ENCODE data around the gene TLE5.

The TLE5 gene

DNA sequence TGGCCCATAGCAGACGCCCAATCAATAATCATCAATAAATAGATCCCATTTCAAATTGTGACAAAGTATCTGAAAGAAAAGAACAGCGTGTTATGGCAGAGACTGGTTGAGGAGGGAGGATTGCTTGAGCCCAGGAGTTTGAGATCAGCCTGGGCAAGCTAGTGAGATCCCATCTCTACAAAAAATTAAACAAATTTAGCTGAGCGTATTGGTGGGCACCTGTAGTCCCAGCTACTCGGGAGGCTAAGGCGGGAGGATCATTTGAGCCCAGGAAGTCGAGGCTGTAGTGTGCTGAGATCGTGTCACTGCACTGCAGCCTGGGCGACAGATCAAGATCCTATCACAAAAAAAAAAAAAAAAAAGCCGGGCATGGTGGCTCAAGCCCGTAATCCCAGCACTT, 25.5 kb upstream of the TLE5 start:
- TF ChIP-seq JUND (IDR thresholded peaks at IDR 0.05; ENCODE audit: low read depth), result no peak
- no peak for DNase-seq (ENCODE audit: low read depth in 1 of 2, low spot score in 1 of 2)
- in situ Hi-C loops (cut with HindIII; ENCODE audit: low pct_unique_long_range_greater_than_20kb, low sequenced_read_pairs), result no loop called here

DNA sequence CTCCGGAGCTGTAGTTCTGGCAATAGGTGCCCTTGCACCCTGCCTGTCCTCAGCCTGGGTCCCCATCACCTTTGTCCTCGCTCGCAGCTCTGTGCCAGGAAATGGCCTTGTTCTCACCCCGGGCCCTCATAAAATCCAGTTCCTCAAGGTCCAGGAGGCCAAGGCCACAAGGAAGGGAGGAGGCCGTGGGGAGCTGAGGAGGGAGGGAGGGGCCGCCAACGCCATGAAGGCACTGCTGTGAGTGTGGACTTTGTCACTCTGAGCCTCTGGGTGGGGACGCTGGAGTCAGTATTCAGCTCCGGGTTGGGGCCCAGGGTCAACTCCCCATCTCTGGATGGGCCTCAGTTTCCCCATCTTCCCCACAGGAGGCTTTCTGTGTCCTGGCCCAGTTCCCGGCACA, 22.6 kb upstream of the TLE5 start:
- in situ Hi-C loops (cut with HindIII; ENCODE audit: low pct_unique_long_range_greater_than_20kb, low sequenced_read_pairs), result no loop called here
- no peak for DNase-seq (ENCODE audit: low read depth in 1 of 2, low spot score in 1 of 2)
- TF ChIP-seq JUND (IDR thresholded peaks at IDR 0.05; ENCODE audit: low read depth), result no peak

DNA sequence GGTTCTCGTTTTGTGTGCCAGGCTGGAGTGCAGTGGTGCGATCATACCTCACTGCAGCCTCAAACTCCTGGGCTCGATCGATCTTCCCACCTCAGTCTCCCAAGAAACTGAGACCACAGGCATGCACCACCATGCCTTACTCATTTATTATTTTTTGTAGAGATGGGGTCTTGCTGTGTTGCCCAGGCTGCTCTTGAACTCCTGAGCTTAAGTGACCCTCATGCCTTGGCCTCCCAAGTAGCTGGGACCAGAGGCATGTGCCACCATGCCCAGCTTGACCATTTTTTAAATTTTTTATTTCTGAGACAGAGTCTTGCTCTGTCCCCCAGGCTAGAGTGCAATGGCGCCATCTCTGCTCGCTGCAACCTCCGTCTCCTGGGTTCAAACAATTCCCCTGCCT, 21.7 kb upstream of the TLE5 start:
- no peak for TF ChIP-seq JUND (IDR thresholded peaks at IDR 0.05; ENCODE audit: low read depth)

DNA sequence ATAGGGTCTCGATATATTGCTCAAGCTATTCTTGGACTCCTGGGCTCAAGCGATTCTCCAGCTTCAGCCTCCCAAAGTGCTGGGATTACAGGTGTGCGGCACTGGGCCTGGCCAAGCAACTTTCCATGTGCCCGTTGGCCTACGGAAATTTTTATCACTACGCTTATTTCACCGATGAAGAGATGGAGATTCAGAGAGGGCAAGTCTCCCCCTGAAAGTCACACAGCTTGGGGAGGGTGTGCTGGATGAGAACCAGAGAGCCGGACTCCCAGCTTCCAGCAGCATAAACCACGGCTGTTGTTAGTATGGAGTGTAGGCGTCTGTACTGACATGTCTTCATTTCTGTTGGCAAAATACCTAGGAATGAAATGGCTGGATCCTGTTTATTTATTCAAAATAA, 20.0 kb upstream of the TLE5 start:
- DNase-seq (ENCODE audit: low read depth in 1 of 2, low spot score in 1 of 2), result no peak
- TF ChIP-seq JUND (IDR thresholded peaks at IDR 0.05; ENCODE audit: low read depth), result no peak
- in situ Hi-C loops (cut with HindIII; ENCODE audit: low pct_unique_long_range_greater_than_20kb, low sequenced_read_pairs), result no loop called here

More for the DNA sequence above, 21.7 kb upstream of the TLE5 start:
- in situ Hi-C loops (cut with HindIII; ENCODE audit: low pct_unique_long_range_greater_than_20kb, low sequenced_read_pairs), result no loop called here
- DNase-seq (ENCODE audit: low read depth in 1 of 2, low spot score in 1 of 2), result no peak

DNA sequence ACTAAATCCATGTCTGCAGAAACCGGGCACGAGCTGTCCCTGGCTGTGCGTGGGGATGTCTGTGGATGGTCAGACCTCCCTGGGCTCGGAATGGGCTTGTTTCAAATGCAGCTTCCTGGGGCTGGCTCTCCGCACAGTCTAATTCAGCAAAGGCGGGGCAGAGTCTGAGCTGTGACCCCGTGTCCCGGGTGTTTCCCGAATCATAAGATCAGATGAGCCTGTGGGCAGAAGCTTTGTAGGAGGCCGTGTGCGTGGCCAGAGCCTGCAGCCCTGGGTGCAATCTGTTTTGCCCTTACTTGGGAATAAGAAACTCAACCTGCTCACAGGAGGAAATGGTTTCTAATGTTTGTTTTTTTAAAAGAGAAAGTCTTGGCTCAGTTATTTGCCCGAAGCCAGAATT, 18.0 kb upstream of the TLE5 start:
- TF ChIP-seq JUND (IDR thresholded peaks at IDR 0.05; ENCODE audit: low read depth), result no peak
- DNase-seq (ENCODE audit: low read depth in 1 of 2, low spot score in 1 of 2), result peak in 1 of 2 experiments; percentile 26
- in situ Hi-C loops (cut with HindIII; ENCODE audit: low pct_unique_long_range_greater_than_20kb, low sequenced_read_pairs), result no loop called here

DNA sequence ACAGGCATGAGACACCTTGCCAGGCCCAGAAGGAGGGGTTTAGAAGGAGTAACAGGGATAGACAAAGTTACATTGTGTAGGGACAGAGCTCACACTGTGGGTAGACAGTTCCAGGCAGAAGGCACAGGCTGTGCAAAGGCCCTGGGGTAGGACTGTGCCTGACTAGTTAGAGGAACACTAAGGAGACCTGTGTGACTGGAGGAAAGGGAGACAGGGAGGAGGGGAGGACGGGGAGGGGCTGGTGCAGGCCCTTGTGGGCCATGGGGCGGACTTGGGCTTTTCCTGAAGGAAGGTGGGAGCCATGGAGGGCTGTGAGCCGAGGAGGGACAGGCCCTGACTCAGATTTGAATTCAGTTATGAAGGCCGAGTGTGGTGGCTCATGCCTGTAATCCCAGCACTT, 17.3 kb upstream of the TLE5 start:
- no peak for DNase-seq (ENCODE audit: low read depth in 1 of 2, low spot score in 1 of 2)
- in situ Hi-C loops (cut with HindIII; ENCODE audit: low pct_unique_long_range_greater_than_20kb, low sequenced_read_pairs), result no loop called here
- no peak for TF ChIP-seq JUND (IDR thresholded peaks at IDR 0.05; ENCODE audit: low read depth)

DNA sequence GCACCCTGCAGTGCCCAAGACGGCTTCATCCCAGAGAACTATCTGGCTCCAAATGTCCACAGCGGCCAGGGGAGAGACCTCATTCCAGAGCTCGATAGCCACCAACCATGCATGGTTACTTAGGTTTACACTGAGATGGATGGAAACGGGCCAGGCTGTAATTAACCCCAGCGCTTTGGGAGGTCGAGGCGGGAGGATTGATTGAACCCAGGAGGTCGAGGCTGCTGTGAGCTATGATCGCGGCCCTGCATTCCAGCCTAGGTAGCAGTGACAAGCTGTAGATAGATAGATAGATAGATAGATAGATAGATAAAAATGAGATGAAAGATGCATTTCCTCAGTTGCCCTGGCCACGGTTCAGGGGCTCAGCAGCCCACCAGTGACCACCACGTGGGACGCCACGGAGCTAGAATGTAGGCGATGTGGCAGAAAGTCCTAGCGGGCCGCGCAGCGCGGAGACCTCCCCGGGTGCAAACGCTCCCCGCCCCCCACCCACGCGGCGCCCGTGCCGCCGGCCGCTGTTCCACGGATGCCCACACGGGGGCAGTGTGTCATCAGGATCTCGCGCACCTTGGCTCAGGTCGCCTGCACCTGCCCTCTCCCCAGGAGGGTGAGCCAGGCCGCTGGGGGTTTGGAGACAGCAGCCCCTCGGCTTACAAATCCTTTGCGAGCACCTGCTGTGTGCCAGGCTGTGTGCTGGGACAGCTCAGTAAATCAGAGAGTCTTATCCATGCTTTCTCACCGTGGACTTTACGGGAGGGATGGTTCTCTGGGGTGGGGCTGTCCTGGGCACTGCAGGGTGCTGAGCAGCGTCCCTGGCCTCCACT, 13.5 kb upstream of the TLE5 start:
- TF ChIP-seq JUND (IDR thresholded peaks at IDR 0.05; ENCODE audit: low read depth), result no peak
- DNase-seq (ENCODE audit: low read depth in 1 of 2, low spot score in 1 of 2), result peak in 1 of 2 experiments; percentile 56
- in situ Hi-C loops (cut with HindIII; ENCODE audit: low pct_unique_long_range_greater_than_20kb, low sequenced_read_pairs), result no loop called here

DNA sequence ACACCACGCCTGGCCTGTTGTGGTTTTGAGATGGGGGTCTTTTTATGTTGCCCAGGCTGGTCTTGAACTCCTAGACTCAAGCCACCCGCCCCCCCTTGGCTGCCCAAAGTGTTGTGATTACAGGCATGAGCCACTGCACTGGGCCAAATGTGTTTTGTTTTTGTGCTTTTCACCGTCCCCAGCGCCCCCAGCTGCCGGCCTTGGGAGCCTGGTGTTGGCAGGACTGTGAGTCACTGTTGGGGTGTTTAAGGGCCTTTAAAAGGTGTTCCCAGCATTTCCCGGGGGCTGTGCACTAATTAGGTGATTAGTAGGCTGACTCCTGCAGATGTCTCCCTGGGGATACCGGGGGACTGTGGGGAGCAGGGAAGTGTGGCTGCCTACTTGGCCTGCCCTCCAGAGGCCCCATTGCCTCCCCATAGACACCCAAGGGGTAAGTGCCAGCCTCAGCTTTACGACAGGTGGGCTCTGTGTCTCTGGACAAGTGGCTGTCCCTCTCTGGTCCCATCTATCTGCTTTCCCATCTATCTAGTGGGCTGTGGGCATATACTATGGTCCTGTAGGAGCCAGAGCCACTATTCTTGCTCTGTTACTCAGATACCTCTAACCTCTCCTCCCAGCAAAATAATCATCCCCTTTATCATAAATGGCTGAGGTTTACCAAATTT, 11.8 kb upstream of the TLE5 start:
- in situ Hi-C loops (cut with HindIII; ENCODE audit: low pct_unique_long_range_greater_than_20kb, low sequenced_read_pairs), result no loop called here
- DNase-seq (ENCODE audit: low read depth in 1 of 2, low spot score in 1 of 2), result no peak
- TF ChIP-seq JUND (IDR thresholded peaks at IDR 0.05; ENCODE audit: low read depth), result no peak

DNA sequence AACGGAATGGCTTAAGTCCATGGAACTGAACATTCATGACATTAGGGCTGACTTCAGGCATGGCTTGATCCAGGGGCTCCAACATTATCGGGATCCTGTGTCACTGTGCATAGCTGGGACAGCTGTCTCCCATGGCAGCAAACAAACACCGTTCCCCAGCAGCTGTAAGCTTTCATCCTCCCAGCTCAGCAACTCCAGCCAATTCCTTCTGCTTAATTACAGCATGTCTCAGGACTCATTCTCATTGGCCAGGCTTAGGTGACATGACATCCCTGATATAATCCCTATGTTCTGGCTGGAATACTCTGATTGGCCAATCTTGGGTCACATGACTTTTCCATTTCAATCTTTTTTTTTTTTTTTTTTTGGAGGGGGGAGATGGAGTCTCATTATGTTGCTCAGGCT, 10.9 kb upstream of the TLE5 start:
- DNase-seq (ENCODE audit: low read depth in 1 of 2, low spot score in 1 of 2), result peak in 1 of 2 experiments; percentile 60
- in situ Hi-C loops (cut with HindIII; ENCODE audit: low pct_unique_long_range_greater_than_20kb, low sequenced_read_pairs), result no loop called here
- no peak for TF ChIP-seq JUND (IDR thresholded peaks at IDR 0.05; ENCODE audit: low read depth)

DNA sequence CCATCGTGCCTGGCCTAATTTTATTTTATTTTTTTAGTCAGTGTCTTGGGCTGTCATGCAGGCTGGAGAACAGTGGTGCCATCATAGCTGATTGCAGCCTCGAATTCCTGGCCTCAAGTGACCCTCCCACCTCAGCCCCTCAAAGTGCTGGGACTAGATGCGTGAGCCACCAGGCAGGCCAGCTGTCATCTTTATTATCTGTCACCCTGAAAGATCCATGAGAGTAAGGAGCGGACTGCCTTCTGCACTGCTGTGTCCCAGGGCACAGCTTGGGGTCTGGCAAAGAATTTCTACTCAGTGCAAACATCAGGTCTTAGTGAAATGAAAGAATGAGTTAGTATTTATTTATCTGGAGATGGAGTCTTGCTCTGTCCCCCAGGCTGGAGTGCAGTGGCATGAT, 9.5 kb upstream of the TLE5 start:
- no peak for DNase-seq (ENCODE audit: low read depth in 1 of 2, low spot score in 1 of 2)
- no peak for TF ChIP-seq JUND (IDR thresholded peaks at IDR 0.05; ENCODE audit: low read depth)
- in situ Hi-C loops (cut with HindIII; ENCODE audit: low pct_unique_long_range_greater_than_20kb, low sequenced_read_pairs), result no loop called here

DNA sequence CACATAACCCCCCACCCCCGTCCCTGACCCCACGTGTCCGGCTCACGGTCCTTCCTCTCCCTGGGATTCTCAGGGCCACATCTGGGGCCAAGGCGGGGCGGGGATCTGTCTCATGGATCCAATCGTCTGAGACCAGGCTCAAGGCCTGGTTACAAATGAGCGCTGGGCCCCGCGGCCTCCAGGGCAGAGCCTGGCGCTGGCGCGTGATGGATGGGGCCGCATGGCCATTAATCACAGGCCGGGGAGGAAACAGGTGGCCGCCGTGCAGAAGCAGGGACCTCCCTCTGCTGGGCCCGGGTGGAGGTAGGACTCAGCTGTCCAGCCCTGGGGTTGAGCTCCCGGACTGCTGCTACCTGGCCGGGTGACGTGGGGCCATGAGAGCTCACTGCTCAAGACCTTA, 5.8 kb upstream of the TLE5 start:
- DNase-seq (ENCODE audit: low read depth in 1 of 2, low spot score in 1 of 2), result no peak

DNA sequence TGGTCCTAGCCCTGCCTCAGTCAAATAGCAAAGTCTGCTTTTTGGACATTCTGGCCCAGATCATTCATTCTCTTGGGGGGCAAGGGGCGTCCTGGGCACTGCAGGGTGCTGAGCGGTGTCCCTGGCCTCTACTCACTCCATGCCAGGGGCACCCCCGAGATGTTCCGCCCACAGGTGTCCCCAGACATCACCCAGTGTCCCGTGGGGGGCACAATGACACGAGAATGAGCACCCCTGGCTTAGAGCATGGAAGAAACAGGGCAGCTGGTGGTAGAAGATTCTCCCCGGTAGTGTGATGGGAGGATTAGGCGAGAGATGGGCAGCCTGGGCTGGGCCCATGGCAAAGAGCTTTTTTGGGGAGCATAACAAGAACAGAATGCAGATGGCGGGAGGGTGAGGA, 5.3 kb upstream of the TLE5 start:
- no peak for TF ChIP-seq JUND (IDR thresholded peaks at IDR 0.05; ENCODE audit: low read depth)
- in situ Hi-C loops (cut with HindIII; ENCODE audit: low pct_unique_long_range_greater_than_20kb, low sequenced_read_pairs), result no loop called here
- no peak for DNase-seq (ENCODE audit: low read depth in 1 of 2, low spot score in 1 of 2)

More for the DNA sequence above, 5.8 kb upstream of the TLE5 start:
- no peak for TF ChIP-seq JUND (IDR thresholded peaks at IDR 0.05; ENCODE audit: low read depth)
- in situ Hi-C loops (cut with HindIII; ENCODE audit: low pct_unique_long_range_greater_than_20kb, low sequenced_read_pairs), result no loop called here

DNA sequence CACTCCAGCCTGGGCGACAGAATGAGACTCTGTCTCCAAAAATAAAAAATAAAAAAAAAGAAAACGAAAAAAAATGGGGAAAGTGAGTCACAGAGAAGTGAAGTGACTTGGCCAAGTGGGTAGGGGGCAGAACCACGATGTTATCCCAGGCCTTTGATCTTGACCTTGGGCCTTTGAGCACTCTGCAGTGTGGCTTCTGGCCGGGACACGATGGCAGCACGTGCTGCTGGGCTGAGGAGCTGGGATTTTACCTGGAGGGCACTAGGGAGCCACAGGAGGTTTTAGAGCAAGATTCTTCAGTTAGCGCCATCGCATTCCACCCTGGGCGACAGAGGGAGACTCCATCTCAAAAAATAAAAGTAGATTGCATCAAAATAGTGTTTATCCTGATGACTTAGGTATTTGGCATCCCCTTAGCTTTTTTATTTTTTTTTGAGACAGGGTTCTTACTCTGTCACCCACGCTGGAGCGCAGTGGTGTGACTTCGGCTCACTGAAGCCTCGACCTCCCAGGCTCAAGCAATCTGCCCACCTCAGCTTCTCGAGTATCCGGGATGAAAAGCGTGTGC, 4.3 kb upstream of the TLE5 start:
- in situ Hi-C loops (cut with HindIII; ENCODE audit: low pct_unique_long_range_greater_than_20kb, low sequenced_read_pairs), result no loop called here

More for the DNA sequence above, 4.3 kb upstream of the TLE5 start:
- no peak for DNase-seq (ENCODE audit: low read depth in 1 of 2, low spot score in 1 of 2)
- no peak for TF ChIP-seq JUND (IDR thresholded peaks at IDR 0.05; ENCODE audit: low read depth)

Data from T47D (cell line).